Measurements from ENCODE around the gene LRRC28.
"Not testable (repeated sequence)": the region's sequence is repeated elsewhere in the genome, so short reads cannot be mapped to it uniquely, and the experiment has no call there.

LRRC28 gene

DNA sequence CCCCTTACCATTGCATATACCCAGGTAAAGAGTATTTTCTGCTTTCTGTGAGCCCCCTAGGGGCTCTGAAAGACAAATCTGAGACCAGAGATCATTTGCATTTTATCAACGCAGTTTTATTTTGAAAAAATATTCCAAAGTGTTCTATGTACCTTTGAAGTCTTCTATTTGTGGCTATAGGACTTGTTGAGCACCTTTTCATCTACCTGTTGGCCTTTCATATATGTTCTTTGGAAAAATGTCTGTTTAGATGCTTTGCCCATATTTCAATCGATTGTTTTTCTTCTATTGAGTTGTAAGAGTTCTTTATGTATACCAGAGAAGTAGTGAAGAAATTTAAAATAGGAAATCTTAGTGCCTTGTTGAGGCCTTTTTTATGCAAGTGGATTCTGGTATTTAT lies 94.0 kb downstream of the LRRC28 start:
- no peak for DNase-seq

DNA sequence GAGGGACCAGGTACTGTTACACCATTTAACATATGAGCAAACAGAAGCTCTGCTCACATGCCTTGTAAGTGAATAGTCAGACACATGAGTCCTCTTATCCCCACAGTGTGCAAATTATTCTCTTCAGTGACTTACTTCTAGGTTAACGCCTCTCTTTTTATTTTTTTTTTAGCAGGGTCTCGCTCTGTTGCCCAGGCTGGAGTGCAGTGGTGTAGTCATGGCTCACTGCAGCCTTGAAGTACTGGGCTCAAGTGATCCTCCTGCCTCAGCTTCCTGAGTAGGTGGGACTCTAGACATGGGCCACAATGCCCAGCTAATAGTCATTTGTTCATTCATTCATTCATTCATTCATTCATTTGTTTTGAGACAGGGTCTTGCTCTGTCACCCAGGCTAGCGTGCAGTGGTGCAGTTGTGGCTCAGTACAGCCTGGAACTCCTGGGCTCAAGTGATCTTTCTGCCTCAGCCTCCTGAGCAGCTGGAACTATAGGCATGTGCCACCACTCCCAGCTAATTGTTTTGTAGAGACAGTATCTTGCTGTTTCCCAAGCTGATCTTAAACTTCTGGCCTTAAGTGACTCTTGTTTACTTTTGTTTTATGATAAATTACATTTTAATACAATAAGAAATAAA lies 94.7 kb downstream of the LRRC28 start:
- no peak for DNase-seq

DNA sequence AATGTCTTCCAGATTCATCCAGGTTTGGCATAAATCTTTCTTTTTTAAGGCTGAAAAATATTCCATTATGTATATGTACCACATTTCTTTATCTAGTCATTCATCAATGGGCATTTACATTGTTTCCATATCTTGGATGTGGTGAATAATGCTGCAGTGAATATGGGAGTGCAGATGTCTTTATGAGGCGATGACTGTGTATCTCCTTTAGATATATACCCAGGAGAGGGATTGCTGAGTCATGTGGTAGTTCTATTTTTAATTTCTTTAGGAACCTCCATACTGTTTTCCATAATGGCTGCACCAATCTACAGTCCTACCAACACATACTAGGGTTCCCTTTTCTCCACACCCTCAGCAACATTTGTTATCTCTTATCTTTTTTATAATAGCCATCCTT lies 96.3 kb downstream of the LRRC28 start:
- DNase-seq = no peak

DNA sequence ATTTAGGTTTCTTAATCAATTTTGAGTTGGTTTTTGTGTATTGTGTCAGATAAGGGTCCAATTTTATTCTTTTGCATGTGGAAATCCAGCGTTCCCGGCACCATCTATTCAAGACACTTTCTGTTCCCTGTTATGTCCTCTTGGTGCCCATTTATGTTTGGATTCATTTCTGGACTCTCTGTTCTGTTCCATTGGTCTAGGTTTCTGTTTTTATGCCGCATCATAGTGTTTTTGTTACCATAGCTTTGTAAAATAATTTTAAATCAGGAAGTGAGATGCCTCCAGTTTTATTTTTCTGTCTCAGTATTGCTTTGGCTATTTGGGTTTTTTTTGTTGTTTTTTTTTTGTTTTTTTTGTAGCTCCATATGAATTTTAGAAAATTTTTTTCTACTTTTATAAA lies 97.1 kb downstream of the LRRC28 start:
- no peak for DNase-seq

DNA sequence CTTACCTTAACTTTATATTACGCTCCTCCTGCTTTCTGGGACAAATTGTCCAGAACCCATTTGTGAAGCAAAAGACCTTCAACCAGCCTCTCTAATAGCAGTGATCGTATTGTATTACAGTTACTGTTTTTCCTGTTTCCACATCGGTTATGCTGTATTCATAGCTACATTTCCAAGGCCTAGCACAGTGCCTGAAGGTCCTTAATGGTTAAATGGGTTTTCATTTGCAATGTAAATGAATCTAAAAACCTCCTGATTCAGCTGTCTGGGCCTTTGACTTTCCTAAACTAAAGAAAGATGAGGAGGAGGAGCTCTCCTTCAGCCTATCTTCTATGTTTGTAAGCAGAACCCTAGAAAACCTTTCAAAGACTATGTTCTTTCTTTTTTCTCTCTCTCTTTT lies 99.1 kb downstream of the LRRC28 start:
- DNase-seq = no peak

DNA sequence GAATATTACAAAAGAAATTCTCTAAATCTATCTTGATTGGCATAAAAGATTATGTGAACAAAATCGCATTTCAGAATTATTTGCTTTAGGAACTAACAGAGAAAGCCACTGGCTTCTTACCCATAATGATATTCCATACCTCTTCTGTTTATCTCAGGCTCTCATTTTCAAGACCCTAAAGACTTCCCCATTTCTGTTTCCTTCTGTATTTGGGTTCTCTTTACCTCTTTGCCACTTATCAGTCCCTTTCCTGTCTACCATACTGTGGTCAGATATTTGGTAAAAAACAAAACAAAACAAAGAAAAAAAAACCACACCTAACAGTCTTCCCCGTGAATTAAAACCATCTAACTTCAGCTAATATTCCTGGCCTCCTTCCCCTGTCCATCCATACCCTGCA lies 108.5 kb downstream of the LRRC28 start:
- DNase-seq = no peak

DNA sequence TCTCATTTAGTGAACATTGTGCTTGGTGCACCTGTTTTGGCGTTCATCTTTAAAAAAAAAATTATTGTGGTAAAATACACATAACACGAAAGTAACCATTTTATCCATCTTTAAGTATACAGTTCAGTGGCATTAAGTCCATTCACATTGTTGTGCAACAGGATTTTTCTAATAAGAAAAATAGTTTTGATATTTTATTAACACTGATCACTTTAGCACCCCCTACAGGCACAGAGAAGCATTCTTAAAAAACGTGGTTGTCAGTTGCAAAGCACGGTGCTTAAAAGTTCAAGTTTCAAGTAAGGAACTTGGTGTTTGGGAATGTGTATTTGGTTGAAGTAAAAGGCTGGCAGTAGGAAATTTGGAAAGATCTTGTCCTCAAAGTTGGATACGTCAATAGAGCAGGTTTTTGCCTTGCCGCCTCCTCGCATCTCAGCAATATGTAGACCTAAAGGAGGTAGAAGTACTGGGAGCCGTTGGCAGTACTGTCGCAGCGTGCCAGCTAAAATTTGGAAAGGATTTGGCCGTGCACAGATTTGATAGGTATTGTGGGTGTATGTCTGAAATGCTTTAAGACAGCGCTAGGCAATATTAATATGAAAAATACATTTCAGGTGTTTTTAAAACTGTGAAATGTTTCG lies 110.4 kb downstream of the LRRC28 start:
- DNase-seq = no peak

DNA sequence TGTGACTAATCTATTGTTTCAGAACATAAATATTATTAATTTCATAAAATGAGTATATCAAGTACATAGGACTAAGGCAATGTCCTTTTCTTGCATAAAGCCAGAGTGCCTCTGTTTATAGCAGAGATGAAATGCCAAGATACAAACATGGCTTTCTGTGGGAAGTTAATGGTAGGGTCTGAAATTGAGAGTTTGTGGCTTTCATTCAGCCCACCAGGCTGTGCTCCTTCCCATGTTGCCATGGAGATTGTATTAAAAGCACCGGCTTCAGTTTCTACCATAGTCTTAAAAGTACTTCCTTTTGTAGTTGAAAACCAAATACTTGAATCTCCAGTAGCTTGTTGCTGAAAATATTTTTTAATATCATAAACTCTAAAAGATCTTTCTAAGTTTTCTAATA lies 114.0 kb downstream of the LRRC28 start:
- no peak for DNase-seq

DNA sequence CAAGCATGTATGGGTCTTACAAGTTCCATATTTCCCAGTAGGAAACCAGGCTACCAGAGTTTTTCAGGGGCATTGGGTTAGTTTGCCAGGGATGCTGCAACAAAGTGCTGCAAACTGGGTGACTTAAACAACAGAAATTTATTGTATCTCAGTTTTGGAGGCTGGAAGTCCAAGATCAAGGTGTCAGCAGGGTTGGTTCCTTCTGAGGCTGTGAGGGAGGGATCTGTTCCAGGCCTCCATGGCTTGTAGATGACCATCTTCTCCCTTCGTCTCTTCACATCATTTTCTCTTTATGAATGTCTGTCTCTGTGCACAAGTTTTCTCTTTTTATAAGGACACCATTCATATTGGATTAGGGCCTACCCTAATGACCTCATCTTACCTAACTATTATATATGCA lies 114.7 kb downstream of the LRRC28 start:
- no peak for DNase-seq

DNA sequence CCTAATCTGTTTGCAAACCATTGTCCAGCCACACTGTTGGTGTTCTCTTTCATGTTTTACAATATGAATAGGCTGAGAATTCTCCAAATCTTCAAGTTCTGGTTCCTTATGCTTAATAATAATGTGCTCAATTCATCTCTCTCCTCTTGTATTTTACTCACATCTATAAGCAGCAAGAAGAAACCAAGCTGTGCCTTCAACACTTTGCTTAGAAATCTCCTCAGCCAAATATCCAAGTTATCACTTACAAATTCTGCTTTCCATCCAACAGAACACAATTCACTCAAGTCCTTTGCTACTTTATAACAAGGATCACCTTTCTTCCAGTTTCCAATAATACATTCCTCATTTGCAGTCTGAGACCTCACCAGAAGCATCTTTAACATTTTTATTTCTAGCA lies 117.5 kb downstream of the LRRC28 start:
- DNase-seq = no peak

DNA sequence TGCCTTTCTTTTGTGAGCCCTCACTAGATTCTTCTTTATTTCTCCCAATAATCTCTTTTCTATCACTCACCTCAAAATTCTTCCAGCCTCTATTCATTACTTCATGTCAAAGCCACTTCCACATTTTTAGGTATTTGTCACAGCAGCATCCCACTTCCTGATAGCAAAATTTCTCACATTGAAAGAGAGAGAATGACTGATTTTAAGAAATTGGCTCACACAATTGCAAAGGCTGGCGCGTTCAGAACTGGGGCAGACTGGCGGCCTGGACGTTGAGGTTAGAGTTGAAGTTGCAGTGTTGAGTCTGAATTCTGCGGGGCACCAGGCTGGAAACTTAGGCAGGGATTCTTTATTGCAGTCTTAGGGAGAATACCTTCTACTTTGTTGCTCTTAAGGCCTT lies 117.9 kb downstream of the LRRC28 start:
- no peak for DNase-seq

DNA sequence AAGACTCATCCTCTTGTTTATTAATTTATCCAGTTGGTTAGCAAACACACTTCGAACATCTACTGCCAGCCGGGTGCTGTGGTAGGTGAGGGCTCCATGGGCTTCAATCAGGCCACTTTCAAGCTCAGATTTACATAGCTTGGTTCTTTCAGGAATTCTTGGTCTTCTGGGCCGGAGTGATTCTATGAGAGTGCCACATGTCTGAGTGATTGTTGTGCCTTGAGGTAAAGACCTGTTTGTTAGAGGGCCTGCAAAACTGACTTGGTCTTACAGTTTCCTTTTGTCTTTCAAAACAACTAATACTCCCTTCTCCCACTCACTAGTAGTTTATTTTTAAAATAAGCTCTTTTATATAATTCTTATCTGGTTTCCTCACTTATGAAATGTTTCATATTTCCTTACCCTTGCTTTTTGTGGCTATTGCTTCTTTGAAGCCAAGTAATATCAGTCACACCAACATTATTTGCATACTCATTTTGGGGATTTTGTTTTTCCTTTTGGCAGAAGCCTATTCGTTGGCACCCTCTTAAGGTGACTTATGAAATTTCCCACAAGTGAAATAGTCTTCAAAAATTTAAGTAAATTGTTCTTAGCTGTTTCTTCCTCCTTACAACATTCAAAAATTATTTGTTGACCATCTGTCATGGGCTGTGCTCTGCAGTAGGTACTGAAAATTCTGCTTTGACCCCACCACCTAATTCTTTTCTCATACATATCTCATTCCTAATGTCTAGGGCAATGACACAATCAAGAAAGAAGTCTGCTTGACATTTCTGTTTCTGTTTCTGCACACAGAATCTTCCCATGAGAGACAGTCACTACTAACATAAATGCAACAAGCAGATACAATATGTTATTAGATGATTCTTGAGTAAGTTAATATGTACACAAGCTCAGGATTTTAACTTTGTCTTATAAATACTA lies 120.2 kb downstream of the LRRC28 start:
- DNase-seq = no peak

DNA sequence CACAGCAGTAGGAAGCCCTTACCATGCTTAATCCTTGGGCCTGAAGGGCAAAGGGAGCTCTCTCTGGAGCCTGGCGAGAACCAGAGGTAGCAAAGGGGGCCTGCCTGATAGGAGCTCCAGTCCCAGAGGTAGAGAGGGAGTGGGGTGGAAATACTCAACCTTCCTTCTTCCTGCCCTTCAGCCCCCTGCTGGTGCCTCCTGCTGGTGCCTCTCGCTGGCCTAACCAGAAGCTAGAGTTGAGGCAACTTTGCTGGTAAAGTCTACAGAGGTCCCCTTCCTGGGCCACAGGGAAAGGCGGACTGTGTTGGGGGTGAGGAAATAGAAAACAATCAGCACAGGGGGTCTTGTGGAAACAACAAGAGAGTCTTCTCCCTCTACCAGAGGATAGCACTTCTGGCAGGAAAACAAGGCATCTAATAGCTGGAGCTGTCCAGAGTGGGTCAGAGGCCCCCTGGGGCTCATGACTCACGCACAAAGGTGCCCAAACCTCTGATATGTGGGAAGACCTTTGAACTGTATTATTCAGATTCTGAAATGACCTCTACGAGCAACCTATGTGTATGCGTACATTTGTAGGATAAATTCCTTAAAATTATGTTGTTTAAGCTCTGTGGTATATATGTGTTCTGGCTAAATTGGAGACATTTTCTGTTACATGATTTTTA lies 133.9 kb downstream of the LRRC28 start:
- DNase-seq = no peak

DNA sequence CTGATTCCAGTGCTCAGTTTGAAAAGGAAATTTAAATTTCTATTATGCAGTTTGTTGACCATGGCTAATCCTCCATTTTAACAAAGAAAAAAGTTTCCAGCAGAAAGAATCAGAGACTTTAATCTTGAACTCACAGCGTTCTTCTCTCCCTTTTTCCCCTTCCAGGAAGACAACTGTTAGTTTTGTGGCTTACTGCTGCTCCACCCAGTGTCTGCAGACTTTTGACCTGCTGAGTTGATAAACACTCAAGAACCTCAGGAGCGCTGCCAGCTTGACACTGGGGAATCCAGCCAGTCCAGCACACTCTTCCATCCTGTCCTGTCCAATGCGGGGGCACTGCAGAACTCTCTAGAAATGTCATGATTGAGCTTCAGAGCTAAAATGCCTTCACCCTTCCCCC lies 134.6 kb downstream of the LRRC28 start:
- no peak for DNase-seq

DNA sequence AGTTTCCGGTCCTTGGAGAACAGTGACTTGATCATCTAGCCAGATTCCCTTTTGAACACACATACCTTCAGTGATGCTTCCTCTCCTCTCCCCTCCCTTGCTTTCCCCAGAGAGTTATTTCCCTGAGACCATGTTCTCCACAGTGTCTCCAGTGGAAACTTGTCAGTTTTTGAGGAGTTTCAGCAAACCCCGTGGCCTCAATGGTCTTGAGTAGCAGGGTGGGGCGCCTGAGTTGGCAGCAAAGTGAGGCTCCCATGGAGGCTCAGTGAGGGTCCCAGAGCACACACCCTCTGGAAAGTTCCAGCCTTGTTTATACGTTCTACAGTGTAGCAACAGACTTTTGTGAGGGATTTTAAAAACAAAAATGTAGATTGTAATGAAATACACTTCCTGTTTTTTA lies 135.1 kb downstream of the LRRC28 start:
- DNase-seq = no peak

DNA sequence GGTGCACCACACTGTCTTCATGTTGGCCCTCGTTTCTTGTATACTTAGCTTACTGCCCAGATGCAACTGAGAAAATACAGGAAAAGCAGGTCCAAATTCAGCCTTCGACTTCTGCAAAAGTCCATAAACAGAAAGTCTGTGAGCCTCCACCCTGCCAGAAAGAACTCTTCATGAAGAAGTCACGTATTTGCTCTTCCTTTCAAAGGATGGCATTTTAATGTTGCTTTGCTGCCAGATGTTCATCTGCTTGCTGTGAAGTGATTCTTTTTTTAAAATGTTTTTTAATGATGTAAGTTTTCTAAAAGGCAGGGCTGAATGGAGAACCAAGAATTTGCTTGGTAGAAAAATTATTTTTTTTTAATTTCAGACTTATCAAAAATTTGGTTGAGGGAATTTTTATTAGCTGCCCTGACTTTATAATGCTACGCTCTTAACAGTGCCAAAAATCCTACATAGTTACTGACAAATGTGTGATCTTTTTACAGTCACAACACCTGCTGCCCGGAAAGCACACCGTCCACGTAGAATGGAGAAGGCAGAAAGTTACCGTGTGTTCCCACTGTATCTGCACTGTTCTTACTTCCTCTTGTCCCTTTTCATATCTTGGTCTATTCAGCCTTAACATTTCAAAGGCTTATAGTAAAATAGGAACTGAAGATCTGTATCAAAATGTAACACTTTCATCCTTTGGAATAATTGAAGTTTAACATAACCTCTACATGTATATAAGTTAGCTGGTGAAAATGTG lies 136.3 kb downstream of the LRRC28 start:
- DNase-seq = no peak

DNA sequence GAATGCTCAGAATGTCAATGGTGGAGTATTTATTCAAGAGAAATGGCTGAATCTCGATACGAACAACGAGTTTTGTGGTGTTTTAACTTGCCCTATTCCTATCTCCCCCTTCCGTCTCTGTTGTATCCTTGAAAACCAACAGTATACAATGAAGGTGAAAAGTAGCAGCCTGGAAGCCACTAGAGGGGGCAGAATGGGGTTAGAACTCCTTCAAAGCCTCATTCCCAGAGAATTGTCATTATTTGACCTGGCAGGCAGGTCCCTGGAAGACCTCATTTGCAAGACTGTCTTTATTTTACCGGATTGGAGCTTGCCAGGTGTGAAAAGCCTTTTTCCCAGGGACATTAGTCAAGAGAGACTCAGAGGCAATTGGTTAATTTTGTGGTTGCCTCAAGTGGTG lies 139.4 kb downstream of the LRRC28 start:
- DNase-seq = no peak

DNA sequence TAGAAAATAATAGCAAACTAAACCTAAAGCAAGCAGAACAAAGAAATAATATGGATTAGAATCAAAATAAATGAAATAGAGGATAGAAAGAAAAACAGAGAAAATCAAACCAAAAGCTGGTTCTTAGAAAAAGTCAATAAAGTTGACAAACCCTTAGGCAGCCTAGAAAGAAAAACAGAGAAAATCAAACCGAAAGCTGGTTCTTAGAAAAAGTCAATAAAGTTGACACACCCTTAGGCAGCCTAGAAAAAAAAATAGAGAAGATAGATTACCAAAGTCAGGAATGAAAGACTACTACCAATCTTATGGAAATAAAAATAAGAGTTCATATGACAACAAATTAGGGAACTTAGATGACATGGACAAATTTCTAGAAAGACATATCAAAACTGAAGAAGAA lies 142.4 kb downstream of the LRRC28 start:
- no peak for DNase-seq

DNA sequence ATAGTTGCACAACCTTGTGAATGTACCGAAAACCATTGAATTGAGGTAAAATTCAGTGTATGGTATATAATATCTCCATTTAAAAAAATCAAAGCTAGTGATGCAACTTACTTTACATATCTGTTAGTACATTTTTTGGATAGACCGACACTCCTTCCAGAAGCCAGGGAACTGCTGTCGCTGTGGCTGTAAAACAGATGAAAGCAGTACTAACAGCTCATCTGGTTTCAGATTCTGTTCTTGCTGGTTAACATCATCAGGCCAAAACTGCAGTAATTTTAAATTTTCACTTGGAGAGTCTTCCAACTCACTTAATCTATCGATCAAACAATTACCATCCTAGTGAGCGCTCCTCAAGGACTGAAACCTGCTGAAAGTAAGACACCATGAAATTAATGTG lies 145.1 kb downstream of the LRRC28 start:
- no peak for DNase-seq

DNA sequence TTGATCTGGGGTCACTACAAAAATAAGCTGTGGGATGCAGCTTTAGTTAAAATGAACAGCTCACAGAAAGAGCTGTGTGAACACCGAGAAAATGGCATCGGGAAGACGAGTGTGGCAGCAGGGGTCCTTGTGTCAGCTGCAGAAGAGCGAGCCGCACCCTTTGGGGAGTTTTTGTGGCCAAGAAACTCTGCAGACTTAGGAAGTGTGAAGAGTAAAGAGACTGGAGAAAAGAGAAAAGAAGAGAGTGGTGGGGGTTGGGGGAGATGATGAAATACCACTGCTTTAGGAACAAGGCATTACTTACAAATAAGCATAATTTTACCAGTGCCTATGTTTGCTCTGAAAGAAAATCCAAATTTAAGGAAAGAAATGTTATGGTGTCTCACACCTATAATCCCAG lies 147.8 kb downstream of the LRRC28 start:
- no peak for DNase-seq

DNA sequence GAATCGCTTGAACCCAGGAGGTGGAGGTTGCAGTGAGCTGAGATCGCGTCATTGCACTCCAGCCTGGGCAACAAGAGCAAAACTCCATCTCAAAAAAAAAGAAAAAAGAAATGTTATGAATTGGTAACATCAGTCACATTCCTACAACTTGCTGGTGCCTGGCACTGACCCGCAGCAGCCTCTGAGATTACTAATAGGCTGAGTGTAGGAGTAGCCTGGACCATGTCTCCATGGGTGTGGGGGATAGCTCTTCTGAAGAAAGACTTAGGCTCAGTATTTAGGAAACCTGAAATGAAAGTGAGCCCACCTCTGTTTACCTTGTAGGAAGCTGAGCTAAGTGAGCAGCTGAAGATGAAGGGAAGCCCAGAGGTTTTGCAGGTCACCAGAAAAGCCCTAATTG lies 148.3 kb downstream of the LRRC28 start:
- no peak for DNase-seq

DNA sequence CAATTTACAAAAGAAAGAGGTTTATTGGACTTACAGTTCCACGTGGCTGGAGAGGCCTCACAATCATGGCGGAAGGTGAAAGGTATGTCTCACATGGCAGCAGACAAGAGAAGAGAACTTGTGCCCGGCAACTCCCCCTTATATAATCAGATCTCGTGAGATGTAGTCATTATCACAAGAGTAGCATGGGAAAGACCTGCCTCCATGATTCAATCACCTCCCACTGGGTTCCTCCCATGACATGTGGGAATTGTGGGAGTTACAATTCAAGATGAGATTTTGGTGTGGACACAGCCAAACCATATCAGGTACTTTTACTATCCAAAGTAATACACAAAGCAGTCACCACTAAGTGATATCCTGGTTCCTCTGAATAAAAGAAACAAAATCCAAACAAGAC lies 149.9 kb downstream of the LRRC28 start:
- not testable (repeated sequence) for DNase-seq
